ENCODE results near the gene ISOC1.

The ISOC1 gene

DNA sequence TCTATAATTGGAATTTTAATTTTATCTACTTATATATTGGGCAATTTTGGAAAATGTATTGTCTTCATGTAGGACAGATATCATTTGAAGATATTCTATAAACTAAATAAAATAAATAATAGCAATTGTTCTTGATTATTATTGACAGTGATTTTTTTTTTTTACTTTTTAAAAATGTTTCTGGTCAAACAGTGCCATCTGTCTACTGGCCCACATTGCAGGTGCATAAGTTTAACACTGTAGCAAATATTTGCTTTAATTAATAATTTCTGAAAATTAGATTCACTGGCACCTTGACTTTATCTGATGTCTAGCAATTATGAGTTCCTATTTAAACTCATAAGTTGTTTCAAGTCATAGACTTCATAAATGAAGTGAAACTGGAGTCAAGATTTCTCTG is 41.1 kb upstream of the ISOC1 start:
- Histone ChIP-seq H3K27me3 (no peaks in the 10 kb centered on the region), H3K9me3 (no peaks in the 10 kb centered on the region), H3K4me3 (ENCODE audit: low read depth, low read length) (no peak overlapping the region), H3K4me1 (peaks cover 10% of the 10 kb centered on the region), H3K36me3 (no peaks in the 10 kb centered on the region)
- DNase-seq = no peak
- TF ChIP-seq CTCF (IDR thresholded peaks at IDR 0.05; ENCODE audit: low read depth, low read length) = peak; percentile 45

DNA sequence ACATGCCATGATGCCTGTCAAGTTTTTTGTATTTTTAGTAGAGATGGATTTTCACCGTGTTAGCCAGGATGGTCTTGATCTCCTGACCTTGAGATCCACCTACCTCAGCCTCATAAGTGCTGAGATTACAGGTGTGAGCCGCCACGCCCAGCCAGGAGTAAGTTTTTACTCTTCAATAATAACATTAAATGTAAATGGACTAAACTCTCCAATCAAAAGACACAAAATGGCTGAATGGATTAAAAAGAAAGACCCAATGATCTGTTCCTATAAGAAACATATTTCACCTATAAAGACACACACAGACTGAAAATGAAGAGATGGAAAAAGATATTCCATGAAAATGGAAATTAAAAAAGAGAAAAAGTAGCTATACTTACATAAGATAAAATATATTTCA is 37.2 kb upstream of the ISOC1 start:
- Histone ChIP-seq H3K4me3 (ENCODE audit: low read depth, low read length) (no peak overlapping the region), H3K27me3 (no peaks in the 10 kb centered on the region), H3K4me1 (peaks cover 3% of the 10 kb centered on the region; the same call in 1 of the 2 replicates), H3K9me3 (no peaks in the 10 kb centered on the region), H3K36me3 (no peaks in the 10 kb centered on the region)
- no peak for DNase-seq
- no peak for TF ChIP-seq CTCF (IDR thresholded peaks at IDR 0.05; ENCODE audit: low read depth, low read length)

- H3K27me3 ChIP-seq = no peaks in the 10 kb centered on the region
- no peaks in the 10 kb centered on the region for H3K36me3 ChIP-seq
- H3K9me3 ChIP-seq = no peaks in the 10 kb centered on the region
- no peak overlapping the region for H3K4me3 ChIP-seq (ENCODE audit: low read depth, low read length)
- no peak for DNase-seq
- no peak for TF ChIP-seq CTCF (IDR thresholded peaks at IDR 0.05; ENCODE audit: low read depth, low read length)
- H3K4me1 ChIP-seq = peaks cover 31% of the 10 kb centered on the region
Observed at GRCh38 chr5:129061849-129062248, 32.7 kb upstream of the ISOC1 start.

- Histone ChIP-seq H3K4me1 (peaks cover 41% of the 10 kb centered on the region), H3K9me3 (no peaks in the 10 kb centered on the region), H3K36me3 (no peaks in the 10 kb centered on the region), H3K4me3 (ENCODE audit: low read depth, low read length) (peak overlapping the region; percentile 23; the same call in 1 of the 2 replicates), H3K27me3 (no peaks in the 10 kb centered on the region)
- DNase-seq = peak; percentile 55
- TF ChIP-seq CTCF (IDR thresholded peaks at IDR 0.05; ENCODE audit: low read depth, low read length) = no peak
Observed at GRCh38 chr5:129063483-129064113, 31.0 kb upstream of the ISOC1 start.

DNA sequence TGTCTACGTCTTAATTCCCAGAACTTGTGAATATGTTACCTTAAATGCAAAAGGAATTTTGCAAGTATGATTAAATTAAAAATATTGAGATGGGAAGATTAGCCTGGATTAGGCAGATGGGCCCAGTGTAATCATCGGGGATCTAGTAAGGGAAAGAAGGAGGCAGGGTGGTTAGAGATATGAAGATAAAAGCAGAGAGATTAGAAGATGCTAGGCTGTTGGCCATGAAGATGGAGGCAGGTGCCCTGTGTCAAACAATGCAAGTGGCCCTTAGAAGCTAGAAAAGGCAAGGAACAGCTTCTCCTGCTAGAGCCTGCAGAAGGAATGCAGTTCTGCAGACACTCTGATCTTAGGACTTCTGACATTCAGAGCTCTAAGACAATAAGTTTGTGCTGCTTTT is 28.8 kb upstream of the ISOC1 start:
- no peak for TF ChIP-seq CTCF (IDR thresholded peaks at IDR 0.05; ENCODE audit: low read depth, low read length)
- no peaks in the 10 kb centered on the region for H3K27me3 ChIP-seq
- no peak for DNase-seq
- no peaks in the 10 kb centered on the region for H3K9me3 ChIP-seq
- no peaks in the 10 kb centered on the region for H3K36me3 ChIP-seq
- peaks cover 41% of the 10 kb centered on the region for H3K4me1 ChIP-seq
- H3K4me3 ChIP-seq (ENCODE audit: low read depth, low read length) = no peak overlapping the region

DNA sequence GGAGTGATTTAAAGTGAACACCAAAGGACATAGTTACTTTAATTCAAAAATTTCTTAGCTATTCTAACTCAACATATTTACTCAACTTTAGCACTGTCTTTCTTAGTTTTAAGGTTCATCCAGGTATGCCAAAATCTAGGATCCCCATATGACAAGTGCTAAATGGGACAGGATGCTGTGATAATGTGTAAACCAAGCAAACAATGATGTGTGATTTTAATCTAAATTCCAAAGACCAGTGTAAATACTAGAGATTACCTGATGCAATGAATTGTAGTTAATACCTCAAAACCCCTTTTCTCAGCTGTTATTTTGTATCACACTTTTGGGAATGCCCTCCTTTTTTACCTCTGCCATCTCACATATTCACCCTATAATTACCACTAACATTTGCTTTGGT is 26.8 kb upstream of the ISOC1 start:
- Histone ChIP-seq H3K27me3 (no peaks in the 10 kb centered on the region), H3K4me3 (ENCODE audit: low read depth, low read length) (no peak overlapping the region), H3K9me3 (no peaks in the 10 kb centered on the region), H3K4me1 (peaks cover 40% of the 10 kb centered on the region), H3K36me3 (no peaks in the 10 kb centered on the region)
- no peak for DNase-seq
- TF ChIP-seq CTCF (IDR thresholded peaks at IDR 0.05; ENCODE audit: low read depth, low read length) = no peak

Measured in BE2C (cell line).